HepG2 (cell line): Measurements from ENCODE around the gene SGPL1.

Source experiments
- CTCF ChIP-seq: sonication (generic); formaldehyde crosslinking; IDR thresholded peaks from 2 replicates; pipeline ENCODE4 v1.5.0; 2020; ENCODE audit warnings: mild to moderate bottlenecking, missing genetic modification reagents, moderate library complexity
- HES4 ChIP-seq: sonication (generic); formaldehyde crosslinking; IDR thresholded peaks from 2 replicates; pipeline ENCODE4 v1.9.0; 2021; ENCODE audit warnings: mild to moderate bottlenecking, missing genetic modification reagents, borderline replicate concordance
- NFIC ChIP-seq: IDR thresholded peaks from 2 replicates; pipeline ENCODE4 v1.6.1; 2012; ENCODE audit warnings: mild to moderate bottlenecking, low read length, inconsistent platforms
- NR2F1 ChIP-seq, 2 experiments: fragments of 450-650 bp in 1 of 2; formaldehyde crosslinking in 1 of 2; IDR thresholded peaks; 2 replicates each; pipeline versions ENCODE4 v1.5.0 to v1.6.1; 2016 to 2020; ENCODE audit warnings: mild to moderate bottlenecking in 1 of 2, missing compliant biosample characterization in 1 of 2, missing genetic modification reagents in 1 of 2, moderate library complexity in 1 of 2
- POLR2AphosphoS5 ChIP-seq: IDR thresholded peaks from 2 replicates; pipeline ENCODE4 v1.6.1; 2012; ENCODE audit warnings: low read depth, low read length
- RFX5 ChIP-seq: IDR thresholded peaks from 2 replicates; pipeline ENCODE4 v1.6.1; 2011; ENCODE audit warnings: low read depth, low read length, improper control_type of control experiment
- SMAD3 ChIP-seq: sonication (generic); formaldehyde crosslinking; IDR thresholded peaks from 2 replicates; pipeline ENCODE4 v1.4.0; 2020; ENCODE audit warnings: missing genetic modification reagents
- ZNF274 ChIP-seq: sonication (generic); formaldehyde crosslinking; IDR thresholded peaks from 2 replicates; pipeline ENCODE4 v1.5.1; 2020; ENCODE audit warnings: mild to moderate bottlenecking, missing genetic modification reagents
- ZNF546 ChIP-seq: sonication (generic); formaldehyde crosslinking; conservative IDR thresholded peaks from 2 replicates; pipeline ENCODE4 v1.8.1; 2023; ENCODE audit warnings: mild to moderate bottlenecking, missing genetic modification reagents
- TF ChIP-seq, protein P1 (sequence below): sonication (generic); formaldehyde crosslinking; IDR thresholded peaks from 2 replicates; pipeline ENCODE4 v1.4.0; 2020; ENCODE audit warnings: missing genetic modification reagents
- TF ChIP-seq, protein P2 (sequence below), 2 experiments: sonication (generic) in 1 of 2; formaldehyde crosslinking in 1 of 2; IDR thresholded peaks; 2 replicates each; pipeline versions ENCODE4 v1.4.0 to v1.6.1; 2018 to 2020; ENCODE audit warnings: missing genetic modification reagents in 2 of 2, borderline replicate concordance in 1 of 2, low read depth in 1 of 2, mild to moderate bottlenecking in 1 of 2, missing biosample characterization in 1 of 2
- TF ChIP-seq, protein P3 (sequence below): sonication (generic); formaldehyde crosslinking; IDR thresholded peaks from 2 replicates; pipeline ENCODE4 v1.4.0; 2020; ENCODE audit warnings: missing genetic modification reagents, borderline replicate concordance

DNA sequence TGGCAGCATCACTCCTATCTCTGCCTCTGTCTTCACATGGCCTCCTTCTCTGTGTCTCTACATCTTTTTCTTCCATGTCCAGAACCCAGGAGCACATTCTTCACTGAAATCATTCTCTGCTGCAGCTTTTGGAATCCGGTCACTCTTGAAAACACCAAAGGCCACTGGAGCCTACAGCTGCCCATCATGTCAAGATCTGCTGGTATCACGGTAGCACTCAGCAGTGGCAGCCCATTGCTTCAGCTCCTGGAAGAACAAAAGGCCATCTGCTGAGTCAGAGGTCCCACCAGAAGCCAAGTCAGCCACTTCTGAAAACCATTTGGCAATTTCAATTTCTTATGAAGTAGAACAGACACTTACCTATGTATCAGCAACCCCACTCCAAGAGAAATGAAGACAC, 78.7 kb downstream of the SGPL1 start:
- TF ChIP-seq, protein P1, sequence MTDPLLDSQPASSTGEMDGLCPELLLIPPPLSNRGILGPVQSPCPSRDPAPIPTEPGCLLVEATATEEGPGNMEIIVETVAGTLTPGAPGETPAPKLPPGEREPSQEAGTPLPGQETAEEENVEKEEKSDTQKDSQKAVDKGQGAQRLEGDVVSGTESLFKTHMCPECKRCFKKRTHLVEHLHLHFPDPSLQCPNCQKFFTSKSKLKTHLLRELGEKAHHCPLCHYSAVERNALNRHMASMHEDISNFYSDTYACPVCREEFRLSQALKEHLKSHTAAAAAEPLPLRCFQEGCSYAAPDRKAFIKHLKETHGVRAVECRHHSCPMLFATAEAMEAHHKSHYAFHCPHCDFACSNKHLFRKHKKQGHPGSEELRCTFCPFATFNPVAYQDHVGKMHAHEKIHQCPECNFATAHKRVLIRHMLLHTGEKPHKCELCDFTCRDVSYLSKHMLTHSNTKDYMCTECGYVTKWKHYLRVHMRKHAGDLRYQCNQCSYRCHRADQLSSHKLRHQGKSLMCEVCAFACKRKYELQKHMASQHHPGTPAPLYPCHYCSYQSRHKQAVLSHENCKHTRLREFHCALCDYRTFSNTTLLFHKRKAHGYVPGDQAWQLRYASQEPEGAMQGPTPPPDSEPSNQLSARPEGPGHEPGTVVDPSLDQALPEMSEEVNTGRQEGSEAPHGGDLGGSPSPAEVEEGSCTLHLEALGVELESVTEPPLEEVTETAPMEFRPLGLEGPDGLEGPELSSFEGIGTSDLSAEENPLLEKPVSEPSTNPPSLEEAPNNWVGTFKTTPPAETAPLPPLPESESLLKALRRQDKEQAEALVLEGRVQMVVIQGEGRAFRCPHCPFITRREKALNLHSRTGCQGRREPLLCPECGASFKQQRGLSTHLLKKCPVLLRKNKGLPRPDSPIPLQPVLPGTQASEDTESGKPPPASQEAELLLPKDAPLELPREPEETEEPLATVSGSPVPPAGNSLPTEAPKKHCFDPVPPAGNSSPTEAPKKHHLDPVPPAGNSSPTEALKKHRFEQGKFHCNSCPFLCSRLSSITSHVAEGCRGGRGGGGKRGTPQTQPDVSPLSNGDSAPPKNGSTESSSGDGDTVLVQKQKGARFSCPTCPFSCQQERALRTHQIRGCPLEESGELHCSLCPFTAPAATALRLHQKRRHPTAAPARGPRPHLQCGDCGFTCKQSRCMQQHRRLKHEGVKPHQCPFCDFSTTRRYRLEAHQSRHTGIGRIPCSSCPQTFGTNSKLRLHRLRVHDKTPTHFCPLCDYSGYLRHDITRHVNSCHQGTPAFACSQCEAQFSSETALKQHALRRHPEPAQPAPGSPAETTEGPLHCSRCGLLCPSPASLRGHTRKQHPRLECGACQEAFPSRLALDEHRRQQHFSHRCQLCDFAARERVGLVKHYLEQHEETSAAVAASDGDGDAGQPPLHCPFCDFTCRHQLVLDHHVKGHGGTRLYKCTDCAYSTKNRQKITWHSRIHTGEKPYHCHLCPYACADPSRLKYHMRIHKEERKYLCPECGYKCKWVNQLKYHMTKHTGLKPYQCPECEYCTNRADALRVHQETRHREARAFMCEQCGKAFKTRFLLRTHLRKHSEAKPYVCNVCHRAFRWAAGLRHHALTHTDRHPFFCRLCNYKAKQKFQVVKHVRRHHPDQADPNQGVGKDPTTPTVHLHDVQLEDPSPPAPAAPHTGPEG (CRISPR knock-in tag) = no peak
- TF ChIP-seq POLR2AphosphoS5 = no peak
- no peak for TF ChIP-seq RFX5
- TF ChIP-seq HES4 = no peak
- TF ChIP-seq CTCF = no peak
- no peak for TF ChIP-seq NR2F1 (CRISPR knock-in tag; IDR thresholded peaks at IDR 0.05)
- TF ChIP-seq NFIC = no peak
- no peak for TF ChIP-seq ZNF546 (CRISPR knock-in tag)
- TF ChIP-seq, protein P2, sequence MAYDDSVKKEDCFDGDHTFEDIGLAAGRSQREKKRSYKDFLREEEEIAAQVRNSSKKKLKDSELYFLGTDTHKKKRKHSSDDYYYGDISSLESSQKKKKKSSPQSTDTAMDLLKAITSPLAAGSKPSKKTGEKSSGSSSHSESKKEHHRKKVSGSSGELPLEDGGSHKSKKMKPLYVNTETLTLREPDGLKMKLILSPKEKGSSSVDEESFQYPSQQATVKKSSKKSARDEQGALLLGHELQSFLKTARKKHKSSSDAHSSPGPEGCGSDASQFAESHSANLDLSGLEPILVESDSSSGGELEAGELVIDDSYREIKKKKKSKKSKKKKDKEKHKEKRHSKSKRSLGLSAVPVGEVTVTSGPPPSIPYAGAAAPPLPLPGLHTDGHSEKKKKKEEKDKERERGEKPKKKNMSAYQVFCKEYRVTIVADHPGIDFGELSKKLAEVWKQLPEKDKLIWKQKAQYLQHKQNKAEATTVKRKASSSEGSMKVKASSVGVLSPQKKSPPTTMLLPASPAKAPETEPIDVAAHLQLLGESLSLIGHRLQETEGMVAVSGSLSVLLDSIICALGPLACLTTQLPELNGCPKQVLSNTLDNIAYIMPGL (CRISPR knock-in tag; IDR thresholded peaks at IDR 0.05; ENCODE audit: borderline replicate concordance in 1 of 2, low read depth in 1 of 2) = no peak
- TF ChIP-seq, protein P3, sequence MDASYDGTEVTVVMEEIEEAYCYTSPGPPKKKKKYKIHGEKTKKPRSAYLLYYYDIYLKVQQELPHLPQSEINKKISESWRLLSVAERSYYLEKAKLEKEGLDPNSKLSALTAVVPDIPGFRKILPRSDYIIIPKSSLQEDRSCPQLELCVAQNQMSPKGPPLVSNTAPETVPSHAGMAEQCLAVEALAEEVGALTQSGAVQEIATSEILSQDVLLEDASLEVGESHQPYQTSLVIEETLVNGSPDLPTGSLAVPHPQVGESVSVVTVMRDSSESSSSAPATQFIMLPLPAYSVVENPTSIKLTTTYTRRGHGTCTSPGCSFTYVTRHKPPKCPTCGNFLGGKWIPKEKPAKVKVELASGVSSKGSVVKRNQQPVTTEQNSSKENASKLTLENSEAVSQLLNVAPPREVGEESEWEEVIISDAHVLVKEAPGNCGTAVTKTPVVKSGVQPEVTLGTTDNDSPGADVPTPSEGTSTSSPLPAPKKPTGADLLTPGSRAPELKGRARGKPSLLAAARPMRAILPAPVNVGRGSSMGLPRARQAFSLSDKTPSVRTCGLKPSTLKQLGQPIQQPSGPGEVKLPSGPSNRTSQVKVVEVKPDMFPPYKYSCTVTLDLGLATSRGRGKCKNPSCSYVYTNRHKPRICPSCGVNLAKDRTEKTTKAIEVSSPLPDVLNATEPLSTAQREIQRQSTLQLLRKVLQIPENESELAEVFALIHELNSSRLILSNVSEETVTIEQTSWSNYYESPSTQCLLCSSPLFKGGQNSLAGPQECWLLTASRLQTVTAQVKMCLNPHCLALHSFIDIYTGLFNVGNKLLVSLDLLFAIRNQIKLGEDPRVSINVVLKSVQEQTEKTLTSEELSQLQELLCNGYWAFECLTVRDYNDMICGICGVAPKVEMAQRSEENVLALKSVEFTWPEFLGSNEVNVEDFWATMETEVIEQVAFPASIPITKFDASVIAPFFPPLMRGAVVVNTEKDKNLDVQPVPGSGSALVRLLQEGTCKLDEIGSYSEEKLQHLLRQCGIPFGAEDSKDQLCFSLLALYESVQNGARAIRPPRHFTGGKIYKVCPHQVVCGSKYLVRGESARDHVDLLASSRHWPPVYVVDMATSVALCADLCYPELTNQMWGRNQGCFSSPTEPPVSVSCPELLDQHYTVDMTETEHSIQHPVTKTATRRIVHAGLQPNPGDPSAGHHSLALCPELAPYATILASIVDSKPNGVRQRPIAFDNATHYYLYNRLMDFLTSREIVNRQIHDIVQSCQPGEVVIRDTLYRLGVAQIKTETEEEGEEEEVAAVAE (CRISPR knock-in tag) = no peak
- TF ChIP-seq SMAD3 = no peak
- no peak for TF ChIP-seq ZNF274 (CRISPR knock-in tag)
